Retinal pigment epithelial cell (primary cell): Measurements from ENCODE around the gene SLC5A9.

ENCODE experiments used
- DNase-seq: peaks from one replicate; pipeline ENCODE4 v3.0.0-alpha.2; 2010; ENCODE audit warnings: low read depth
- H3K4me3 ChIP-seq: 2 replicates; pipeline ENCODE4 v1.5.1; 2011; ENCODE audit warnings: mild to moderate bottlenecking, low read length, control low read depth, moderate library complexity
- TF ChIP-seq, protein P1 (sequence below): conservative IDR thresholded peaks from 2 replicates; pipeline ENCODE4 v1.5.1; 2011; ENCODE audit warnings: low read depth, low read length, control low read depth, inconsistent platforms

The SLC5A9 gene

GRCh38 chr1:48236716-48237470 lies 14.4 kb downstream of the SLC5A9 start:
- TF ChIP-seq, protein P1, sequence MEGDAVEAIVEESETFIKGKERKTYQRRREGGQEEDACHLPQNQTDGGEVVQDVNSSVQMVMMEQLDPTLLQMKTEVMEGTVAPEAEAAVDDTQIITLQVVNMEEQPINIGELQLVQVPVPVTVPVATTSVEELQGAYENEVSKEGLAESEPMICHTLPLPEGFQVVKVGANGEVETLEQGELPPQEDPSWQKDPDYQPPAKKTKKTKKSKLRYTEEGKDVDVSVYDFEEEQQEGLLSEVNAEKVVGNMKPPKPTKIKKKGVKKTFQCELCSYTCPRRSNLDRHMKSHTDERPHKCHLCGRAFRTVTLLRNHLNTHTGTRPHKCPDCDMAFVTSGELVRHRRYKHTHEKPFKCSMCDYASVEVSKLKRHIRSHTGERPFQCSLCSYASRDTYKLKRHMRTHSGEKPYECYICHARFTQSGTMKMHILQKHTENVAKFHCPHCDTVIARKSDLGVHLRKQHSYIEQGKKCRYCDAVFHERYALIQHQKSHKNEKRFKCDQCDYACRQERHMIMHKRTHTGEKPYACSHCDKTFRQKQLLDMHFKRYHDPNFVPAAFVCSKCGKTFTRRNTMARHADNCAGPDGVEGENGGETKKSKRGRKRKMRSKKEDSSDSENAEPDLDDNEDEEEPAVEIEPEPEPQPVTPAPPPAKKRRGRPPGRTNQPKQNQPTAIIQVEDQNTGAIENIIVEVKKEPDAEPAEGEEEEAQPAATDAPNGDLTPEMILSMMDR = peak; percentile 58
- DNase-seq = no peak
- H3K4me3 ChIP-seq = no peak overlapping the region

- H3K4me3 ChIP-seq = no peak overlapping the region
- DNase-seq = no peak
- TF ChIP-seq, protein P1 = no peak
Observed at GRCh38 chr1:48242141-48242736, 19.7 kb downstream of the SLC5A9 start.

GRCh38 chr1:48245106-48245505 lies 22.6 kb downstream of the SLC5A9 start:
- no peak overlapping the region for H3K4me3 ChIP-seq
- TF ChIP-seq, protein P1 = no peak
- DNase-seq = no peak

DNA sequence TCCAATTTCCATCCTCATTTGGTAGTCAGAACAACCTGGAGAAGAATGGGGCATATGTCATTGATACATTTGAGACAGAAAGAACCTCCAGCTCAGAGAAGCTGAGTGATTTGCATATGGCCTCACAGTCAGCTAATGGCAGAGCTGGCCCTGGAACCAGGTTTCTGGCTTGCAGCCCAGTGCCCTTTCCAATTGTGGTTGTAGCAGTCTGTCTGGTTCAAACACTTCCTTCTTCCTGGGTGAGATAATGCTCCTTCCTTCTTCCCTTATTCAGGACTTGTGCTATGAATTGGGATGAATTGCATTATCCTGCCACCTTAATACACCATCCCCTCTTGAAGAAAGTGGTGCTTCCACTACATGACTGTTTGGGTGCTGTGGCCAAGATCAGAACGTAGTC lies 24.2 kb downstream of the SLC5A9 start:
- no peak for DNase-seq
- H3K4me3 ChIP-seq = no peak overlapping the region
- TF ChIP-seq, protein P1 = no peak

- H3K4me3 ChIP-seq = no peak overlapping the region
- DNase-seq = no peak
- TF ChIP-seq, protein P1 = no peak
Observed at GRCh38 chr1:48248356-48248755, 25.8 kb downstream of the SLC5A9 start.

DNA sequence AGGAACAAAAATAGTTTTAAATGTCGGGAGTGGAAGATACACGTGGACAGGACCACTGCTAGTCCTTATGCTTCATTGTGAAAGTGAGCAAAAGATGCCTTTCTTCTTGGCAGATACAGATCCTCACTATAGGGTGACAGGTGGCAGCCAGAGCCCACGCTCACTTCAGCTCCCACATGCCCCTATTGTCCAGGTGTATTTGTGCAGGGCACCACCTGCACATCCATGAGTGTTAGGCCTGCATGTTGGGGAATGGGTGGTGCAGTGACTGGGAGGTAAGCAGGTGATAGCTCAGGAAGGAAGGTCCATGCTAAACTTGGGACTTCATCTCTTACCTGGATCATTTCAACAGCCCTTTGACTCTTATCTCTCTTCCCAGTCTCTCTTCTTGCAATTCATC lies 27.4 kb downstream of the SLC5A9 start:
- DNase-seq = no peak
- TF ChIP-seq, protein P1 = no peak
- no peak overlapping the region for H3K4me3 ChIP-seq

DNA sequence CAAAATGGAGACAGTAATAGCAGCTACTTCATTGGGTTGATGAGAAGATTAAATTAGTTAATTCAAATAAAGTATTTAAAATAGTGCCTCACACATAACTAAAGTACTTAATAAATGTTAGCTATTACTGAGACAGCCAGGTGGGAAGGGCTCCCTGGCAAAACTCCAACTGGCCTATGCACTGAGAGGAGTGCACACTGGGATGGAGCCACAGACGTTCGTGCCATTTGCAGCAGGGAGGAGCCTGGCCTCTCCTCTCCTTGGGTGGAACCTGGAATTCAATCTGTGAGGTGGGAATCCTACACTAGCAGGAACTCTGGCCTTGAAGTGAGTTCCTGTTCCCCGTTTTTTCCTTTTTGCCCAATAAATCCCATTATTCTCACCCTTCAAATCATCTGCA lies 28.1 kb downstream of the SLC5A9 start:
- no peak overlapping the region for H3K4me3 ChIP-seq
- TF ChIP-seq, protein P1 = no peak
- no peak for DNase-seq
